ENCODE results near the gene TCF20.

TCF20 gene

DNA sequence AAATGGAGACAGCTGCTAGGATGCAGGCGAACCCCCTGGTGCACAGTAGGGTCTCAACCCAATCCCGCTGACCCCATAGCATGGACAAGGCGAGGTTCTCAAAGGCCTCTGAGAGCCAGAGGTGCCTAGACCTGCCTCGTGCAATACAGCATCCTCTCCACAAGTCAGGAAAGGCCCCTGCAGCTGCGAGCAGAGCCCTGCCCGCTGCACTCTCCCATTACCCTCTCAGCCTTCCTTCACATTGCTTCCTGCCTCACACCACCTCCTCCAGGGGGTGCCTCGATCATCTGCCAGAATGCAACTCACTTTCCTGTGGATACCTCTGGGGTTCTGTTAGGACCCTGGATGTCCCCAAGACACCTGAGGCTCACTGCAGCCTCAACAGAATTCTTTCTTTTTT, 42.8 kb upstream of the TCF20 start:
- H3K27me3 ChIP-seq (ENCODE audit: insufficient read depth, low read depth) = no peaks in the 10 kb centered on the region
- no peak overlapping the region for H3K4me2 ChIP-seq
- no peaks in the 10 kb centered on the region for H4K20me1 ChIP-seq (ENCODE audit: insufficient read depth)
- H3K79me2 ChIP-seq (ENCODE audit: insufficient read depth, low read depth) = no peaks in the 10 kb centered on the region
- TF ChIP-seq, protein P1, sequence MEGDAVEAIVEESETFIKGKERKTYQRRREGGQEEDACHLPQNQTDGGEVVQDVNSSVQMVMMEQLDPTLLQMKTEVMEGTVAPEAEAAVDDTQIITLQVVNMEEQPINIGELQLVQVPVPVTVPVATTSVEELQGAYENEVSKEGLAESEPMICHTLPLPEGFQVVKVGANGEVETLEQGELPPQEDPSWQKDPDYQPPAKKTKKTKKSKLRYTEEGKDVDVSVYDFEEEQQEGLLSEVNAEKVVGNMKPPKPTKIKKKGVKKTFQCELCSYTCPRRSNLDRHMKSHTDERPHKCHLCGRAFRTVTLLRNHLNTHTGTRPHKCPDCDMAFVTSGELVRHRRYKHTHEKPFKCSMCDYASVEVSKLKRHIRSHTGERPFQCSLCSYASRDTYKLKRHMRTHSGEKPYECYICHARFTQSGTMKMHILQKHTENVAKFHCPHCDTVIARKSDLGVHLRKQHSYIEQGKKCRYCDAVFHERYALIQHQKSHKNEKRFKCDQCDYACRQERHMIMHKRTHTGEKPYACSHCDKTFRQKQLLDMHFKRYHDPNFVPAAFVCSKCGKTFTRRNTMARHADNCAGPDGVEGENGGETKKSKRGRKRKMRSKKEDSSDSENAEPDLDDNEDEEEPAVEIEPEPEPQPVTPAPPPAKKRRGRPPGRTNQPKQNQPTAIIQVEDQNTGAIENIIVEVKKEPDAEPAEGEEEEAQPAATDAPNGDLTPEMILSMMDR (conservative IDR thresholded peaks at IDR 0.05; ENCODE audit: low read depth, low read length) = no peak
- H3K9ac ChIP-seq = no peak overlapping the region
- H3K36me3 ChIP-seq (ENCODE audit: insufficient read depth) = no peaks in the 10 kb centered on the region
- no peak overlapping the region for H3K27ac ChIP-seq
- no peak overlapping the region for H2AFZ ChIP-seq (ENCODE audit: low read depth)
- no peaks in the 10 kb centered on the region for H3K4me1 ChIP-seq (ENCODE audit: low read depth, poor library complexity, severe bottlenecking)
- H3K4me3 ChIP-seq (IDR thresholded peaks at IDR 0.05; ENCODE audit: insufficient read depth, low read depth, low read length) = no peak overlapping the region

DNA sequence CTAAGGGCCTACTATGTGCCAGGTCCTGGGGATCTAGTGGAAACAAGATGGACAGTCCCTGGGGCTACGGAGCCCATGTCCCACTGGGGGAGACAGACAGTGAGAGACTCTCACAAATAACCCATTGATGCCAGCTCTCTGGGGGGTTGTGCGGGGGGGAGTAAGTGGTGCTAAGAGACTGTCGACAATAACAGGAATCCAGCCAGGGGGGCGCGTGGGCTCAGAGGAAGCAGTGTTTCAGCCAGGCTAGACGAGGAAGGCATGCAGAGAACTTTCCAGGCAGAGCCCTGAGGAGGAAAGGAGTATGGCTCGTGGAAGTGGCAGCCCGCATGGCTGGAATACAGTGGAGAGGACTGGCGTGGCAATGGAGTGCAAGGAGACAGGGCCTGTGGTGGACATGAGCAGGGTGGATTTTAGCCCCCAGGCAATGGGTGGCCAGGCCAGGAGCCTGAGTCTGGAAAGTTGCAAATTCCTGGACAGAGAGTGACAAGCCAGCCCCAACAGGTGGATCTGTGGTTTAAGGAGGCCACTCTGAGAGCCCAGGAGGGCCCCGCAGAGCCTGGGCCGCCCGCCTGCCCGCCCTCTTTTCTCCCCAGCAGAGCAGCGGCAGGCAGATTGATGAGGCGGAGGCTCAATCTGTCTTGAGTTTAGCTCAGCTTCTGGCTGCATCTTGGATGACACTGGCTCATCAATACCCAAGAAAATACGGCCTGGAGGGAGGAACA, 40.0 kb upstream of the TCF20 start:
- Histone ChIP-seq H3K79me2 (ENCODE audit: insufficient read depth, low read depth) (no peaks in the 10 kb centered on the region), H4K20me1 (ENCODE audit: insufficient read depth) (no peaks in the 10 kb centered on the region), H3K4me2 (no peak overlapping the region), H3K27ac (no peak overlapping the region), H3K27me3 (ENCODE audit: insufficient read depth, low read depth) (no peaks in the 10 kb centered on the region), H3K36me3 (ENCODE audit: insufficient read depth) (no peaks in the 10 kb centered on the region), H2AFZ (ENCODE audit: low read depth) (no peak overlapping the region), H3K4me1 (ENCODE audit: low read depth, poor library complexity, severe bottlenecking) (no peaks in the 10 kb centered on the region), H3K9ac (no peak overlapping the region), H3K4me3 (IDR thresholded peaks at IDR 0.05; ENCODE audit: insufficient read depth, low read depth, low read length) (no peak overlapping the region)
- TF ChIP-seq, protein P1 (conservative IDR thresholded peaks at IDR 0.05; ENCODE audit: low read depth, low read length) = no peak

DNA sequence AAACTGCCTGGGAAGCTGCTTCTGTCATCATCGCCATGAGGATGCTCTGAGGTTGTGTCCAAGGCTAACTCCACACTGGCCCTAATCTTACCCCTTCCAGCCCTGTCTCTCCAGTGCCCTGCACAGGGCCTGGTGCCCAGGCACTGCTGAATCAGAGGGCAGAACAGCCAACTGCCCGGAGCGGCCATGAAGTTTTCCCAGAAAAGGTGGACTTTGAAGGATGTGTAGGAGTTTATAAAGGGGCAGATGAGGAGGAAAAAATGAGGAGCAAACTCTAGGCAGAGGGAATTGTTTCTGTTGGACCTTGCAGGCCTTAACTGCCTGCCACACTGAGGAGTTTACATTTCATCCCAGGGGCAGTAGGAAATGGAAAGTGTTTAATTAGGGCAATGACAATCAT, 39.4 kb upstream of the TCF20 start:
- Histone ChIP-seq H3K27ac (no peak overlapping the region), H4K20me1 (ENCODE audit: insufficient read depth) (no peaks in the 10 kb centered on the region), H3K4me3 (IDR thresholded peaks at IDR 0.05; ENCODE audit: insufficient read depth, low read depth, low read length) (no peak overlapping the region), H3K36me3 (ENCODE audit: insufficient read depth) (no peaks in the 10 kb centered on the region), H2AFZ (ENCODE audit: low read depth) (no peak overlapping the region), H3K27me3 (ENCODE audit: insufficient read depth, low read depth) (no peaks in the 10 kb centered on the region), H3K4me1 (ENCODE audit: low read depth, poor library complexity, severe bottlenecking) (no peaks in the 10 kb centered on the region), H3K4me2 (no peak overlapping the region), H3K9ac (no peak overlapping the region), H3K79me2 (ENCODE audit: insufficient read depth, low read depth) (no peaks in the 10 kb centered on the region)
- TF ChIP-seq, protein P1 (conservative IDR thresholded peaks at IDR 0.05; ENCODE audit: low read depth, low read length) = no peak

DNA sequence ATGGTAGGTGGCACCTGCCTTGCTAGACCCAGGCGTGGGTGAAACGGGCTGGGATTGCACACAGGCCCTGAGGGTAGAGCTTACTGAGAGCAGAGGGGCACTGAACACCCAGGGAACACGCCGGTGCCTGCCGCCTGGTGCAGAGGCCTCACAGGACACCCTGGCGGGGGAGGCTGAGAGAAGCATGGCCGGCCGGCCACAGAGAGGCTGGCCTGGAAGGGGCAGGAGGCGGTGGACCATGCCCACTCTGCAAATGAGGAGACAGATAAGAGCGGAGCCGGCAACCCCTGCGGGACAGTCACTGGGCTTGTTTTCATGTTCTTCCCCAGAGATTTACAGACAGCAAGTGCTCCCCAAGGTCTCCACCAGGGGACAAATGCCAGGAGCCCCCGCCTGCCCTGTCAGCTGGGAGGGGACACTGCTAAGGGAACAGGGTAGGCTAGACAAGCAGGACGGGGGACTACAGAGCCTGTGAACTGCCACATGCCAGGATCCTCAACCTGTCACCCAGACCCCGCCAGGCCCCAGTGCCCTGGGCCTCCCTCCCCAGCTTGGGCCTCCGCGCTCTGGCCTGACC, 38.5 kb upstream of the TCF20 start:
- Histone ChIP-seq H2AFZ (ENCODE audit: low read depth) (no peak overlapping the region), H4K20me1 (ENCODE audit: insufficient read depth) (no peaks in the 10 kb centered on the region), H3K27me3 (ENCODE audit: insufficient read depth, low read depth) (no peaks in the 10 kb centered on the region), H3K9ac (no peak overlapping the region), H3K79me2 (ENCODE audit: insufficient read depth, low read depth) (no peaks in the 10 kb centered on the region), H3K4me3 (IDR thresholded peaks at IDR 0.05; ENCODE audit: insufficient read depth, low read depth, low read length) (no peak overlapping the region), H3K4me1 (ENCODE audit: low read depth, poor library complexity, severe bottlenecking) (no peaks in the 10 kb centered on the region), H3K27ac (no peak overlapping the region), H3K36me3 (ENCODE audit: insufficient read depth) (no peaks in the 10 kb centered on the region), H3K4me2 (no peak overlapping the region)
- TF ChIP-seq, protein P1 (conservative IDR thresholded peaks at IDR 0.05; ENCODE audit: low read depth, low read length) = no peak

Data from KMS-11 (cell line).